Left ventricle myocardium inferior (tissue), 1 donor: Measurements from ENCODE around the gene ZBTB25. TPM values are rescaled to one million over a fixed set of nuclear protein-coding genes. Genes with fewer than 3 reads are reported as not detected.

ENCODE experiments used
- DNase-seq: peaks from one replicate; pipeline ENCODE4 v3.0.0-alpha.2; 2020
- H3K27ac ChIP-seq: fragments of 200-600 bp; replicated peaks from 2 replicates; pipeline ENCODE4 v1.8.0; 2021
- H3K27me3 ChIP-seq: fragments of 200-600 bp; 2 replicates; pipeline ENCODE4 v1.8.0; 2021; ENCODE audit warnings: low read depth
- H3K36me3 ChIP-seq: fragments of 200-600 bp; 2 replicates; pipeline ENCODE4 v1.8.0; 2021
- H3K4me1 ChIP-seq: fragments of 200-600 bp; 2 replicates; pipeline ENCODE4 v1.8.0; 2021
- H3K4me3 ChIP-seq: fragments of 200-600 bp; 2 replicates; pipeline ENCODE4 v1.8.0; 2021; ENCODE audit warnings: mild to moderate bottlenecking, moderate library complexity
- H3K9me3 ChIP-seq: fragments of 200-600 bp; replicated peaks from 2 replicates; pipeline ENCODE4 v1.8.0; 2021
- intact Hi-C: fragments of 100-400 bp; cut with micrococcal nuclease; formaldehyde crosslinking; loops from one replicate; pipeline ENCODE4 v1.11.0; 2022
- total RNA-seq: library from RNA; stranded (reverse); fragmentation: NEBNext Ultra II Directional; extraction: Animal tissue kit (Norgen Biotek cat#: 25700); gene quantifications from one replicate; pipeline ENCODE4 v1.2.1, GENCODE V29; 2021
- TF ChIP-seq, protein P1 (sequence below): fragments of 200-600 bp; IDR thresholded peaks from 2 replicates; pipeline ENCODE4 v1.8.0; 2021; ENCODE audit warnings: antibody characterized with exemption, mild to moderate bottlenecking, borderline replicate concordance
- donor health status: DM: no; HTN: yes; CAD: no; lungs with severe emphysema.

ZBTB25 gene
- total RNA-seq, 1 donor from 2014 or later: 20.8 TPM

DNA sequence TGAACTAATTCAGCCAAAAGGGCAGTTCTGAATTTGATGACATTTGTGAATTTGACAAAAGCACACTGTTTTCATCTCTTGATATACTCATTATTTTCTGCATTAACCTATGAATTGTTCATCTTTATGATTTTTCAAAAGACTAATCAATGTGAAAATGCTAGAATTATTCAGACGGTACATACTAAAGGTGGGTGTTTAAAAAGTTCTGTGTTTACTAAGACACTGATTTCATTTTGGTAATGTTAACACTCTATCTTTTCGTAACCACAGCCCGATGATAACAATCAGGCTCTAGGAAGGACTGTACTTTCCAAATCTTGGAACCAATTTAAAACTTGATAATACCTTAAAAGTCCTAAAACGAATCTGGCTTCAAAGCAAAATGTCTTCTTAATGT, 28.9 kb downstream of the ZBTB25 start:
- intact Hi-C loops: loop anchor here (10.0 kb wide), 2 partner anchors 50 to 130 kb away; no protein-coding TSS in a partner anchor
- Histone ChIP-seq H3K27ac (no peak overlapping the region), H3K4me1 (no peaks in the 10 kb centered on the region), H3K36me3 (no peaks in the 10 kb centered on the region), H3K27me3 (no peaks in the 10 kb centered on the region), H3K4me3 (no peak overlapping the region), H3K9me3 (no peaks in the 10 kb centered on the region)
- TF ChIP-seq, protein P1, sequence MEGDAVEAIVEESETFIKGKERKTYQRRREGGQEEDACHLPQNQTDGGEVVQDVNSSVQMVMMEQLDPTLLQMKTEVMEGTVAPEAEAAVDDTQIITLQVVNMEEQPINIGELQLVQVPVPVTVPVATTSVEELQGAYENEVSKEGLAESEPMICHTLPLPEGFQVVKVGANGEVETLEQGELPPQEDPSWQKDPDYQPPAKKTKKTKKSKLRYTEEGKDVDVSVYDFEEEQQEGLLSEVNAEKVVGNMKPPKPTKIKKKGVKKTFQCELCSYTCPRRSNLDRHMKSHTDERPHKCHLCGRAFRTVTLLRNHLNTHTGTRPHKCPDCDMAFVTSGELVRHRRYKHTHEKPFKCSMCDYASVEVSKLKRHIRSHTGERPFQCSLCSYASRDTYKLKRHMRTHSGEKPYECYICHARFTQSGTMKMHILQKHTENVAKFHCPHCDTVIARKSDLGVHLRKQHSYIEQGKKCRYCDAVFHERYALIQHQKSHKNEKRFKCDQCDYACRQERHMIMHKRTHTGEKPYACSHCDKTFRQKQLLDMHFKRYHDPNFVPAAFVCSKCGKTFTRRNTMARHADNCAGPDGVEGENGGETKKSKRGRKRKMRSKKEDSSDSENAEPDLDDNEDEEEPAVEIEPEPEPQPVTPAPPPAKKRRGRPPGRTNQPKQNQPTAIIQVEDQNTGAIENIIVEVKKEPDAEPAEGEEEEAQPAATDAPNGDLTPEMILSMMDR: no peak
- DNase-seq: no peak

DNA sequence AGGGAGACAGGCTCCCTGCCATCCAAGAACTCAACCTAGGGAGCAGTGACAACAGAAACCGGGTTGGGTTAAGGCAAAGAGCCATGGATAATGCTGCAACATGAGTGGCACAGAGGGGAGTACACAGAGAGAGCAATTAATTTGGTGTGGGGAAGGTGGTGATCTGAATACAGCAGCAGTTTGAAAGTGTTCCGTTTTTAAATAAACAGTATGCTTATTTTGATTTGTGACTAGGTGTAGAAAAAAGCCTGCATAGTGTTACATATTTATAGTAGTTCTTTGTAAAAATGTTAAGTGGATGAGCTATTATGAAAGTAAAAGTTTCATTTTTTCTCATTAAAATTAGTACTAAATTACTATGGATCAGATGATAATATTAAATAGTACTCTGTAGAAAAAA, 29.6 kb downstream of the ZBTB25 start:
- intact Hi-C loops: loop anchor here (10.0 kb wide), 2 partner anchors 49 to 129 kb away; no protein-coding TSS in a partner anchor
- Histone ChIP-seq H3K36me3 (no peaks in the 10 kb centered on the region), H3K4me1 (no peaks in the 10 kb centered on the region), H3K27me3 (no peaks in the 10 kb centered on the region), H3K27ac (no peak overlapping the region), H3K9me3 (no peaks in the 10 kb centered on the region), H3K4me3 (no peak overlapping the region)
- no peak for DNase-seq
- TF ChIP-seq, protein P1: no peak

DNA sequence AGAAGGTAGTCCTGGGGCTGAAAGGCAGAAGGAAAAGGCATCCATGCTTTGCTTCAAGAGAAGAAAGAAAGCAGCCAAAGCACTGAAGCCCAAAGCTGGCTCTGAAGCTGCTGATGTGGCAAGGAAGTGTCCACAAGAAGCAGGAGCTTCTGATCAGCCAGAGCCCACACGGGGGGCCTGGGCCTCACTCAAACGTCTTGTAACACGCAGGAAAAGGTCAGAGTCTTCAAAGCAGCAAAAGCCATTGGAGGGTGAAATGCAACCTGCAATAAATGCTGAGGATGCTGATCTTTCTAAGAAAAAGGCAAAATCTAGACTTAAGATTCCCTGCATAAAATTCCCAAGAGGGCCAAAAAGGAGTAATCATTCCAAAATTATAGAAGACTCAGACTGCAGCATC, 35.2 kb downstream of the ZBTB25 start:
- H3K36me3 ChIP-seq: no peaks in the 10 kb centered on the region
- TF ChIP-seq, protein P1: no peak
- H3K4me1 ChIP-seq: peaks cover 17% of the 10 kb centered on the region
- no peak overlapping the region for H3K27ac ChIP-seq
- H3K9me3 ChIP-seq: no peaks in the 10 kb centered on the region
- no peaks in the 10 kb centered on the region for H3K27me3 ChIP-seq
- H3K4me3 ChIP-seq: no peak overlapping the region
- DNase-seq: no peak
- intact Hi-C loops: no loop called here

DNA sequence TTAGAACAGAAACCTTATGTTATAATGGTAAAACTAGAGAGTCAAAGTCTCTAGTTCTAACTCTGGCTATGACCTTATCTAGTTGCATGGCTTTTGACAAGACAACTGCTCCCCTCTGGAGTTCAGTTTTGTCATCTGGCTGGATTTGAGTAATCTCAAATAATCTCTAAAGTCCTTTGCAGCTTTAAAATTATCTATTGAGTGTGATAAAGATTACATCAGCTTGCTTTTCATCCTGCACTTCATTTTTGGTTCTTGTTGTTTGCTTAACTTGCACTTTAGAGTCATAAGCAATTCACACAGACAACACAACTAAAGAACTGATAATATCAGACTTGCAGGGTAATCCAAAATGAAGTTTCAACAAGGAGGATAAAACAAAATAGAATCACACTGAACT, 36.1 kb downstream of the ZBTB25 start:
- TF ChIP-seq, protein P1: no peak
- intact Hi-C loops: no loop called here
- no peak for DNase-seq
- H3K4me1 ChIP-seq: peaks cover 17% of the 10 kb centered on the region
- no peaks in the 10 kb centered on the region for H3K36me3 ChIP-seq
- H3K27me3 ChIP-seq: no peaks in the 10 kb centered on the region
- no peaks in the 10 kb centered on the region for H3K9me3 ChIP-seq
- H3K4me3 ChIP-seq: no peak overlapping the region
- no peak overlapping the region for H3K27ac ChIP-seq

DNA sequence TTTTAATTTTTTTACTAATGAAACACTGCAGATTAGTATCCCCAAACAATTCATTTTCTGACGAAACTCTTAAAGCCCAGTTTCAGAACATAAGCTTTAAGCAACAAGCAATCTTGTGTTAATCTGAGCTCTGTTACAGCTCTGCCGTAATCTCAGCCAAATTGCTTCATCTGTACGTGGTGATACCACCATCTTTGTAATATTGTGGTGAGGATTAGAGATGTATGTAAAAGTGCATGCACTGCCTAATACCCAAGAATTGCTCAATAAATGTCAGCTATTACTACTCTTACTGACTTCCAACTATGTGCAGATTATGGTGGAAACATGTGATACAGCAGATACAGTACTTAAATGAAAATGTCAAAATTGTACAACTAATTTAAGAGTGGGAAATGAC, 36.5 kb downstream of the ZBTB25 start:
- intact Hi-C loops: no loop called here
- H3K4me1 ChIP-seq: peaks cover 17% of the 10 kb centered on the region

More for the DNA sequence above, 36.5 kb downstream of the ZBTB25 start:
- no peak overlapping the region for H3K27ac ChIP-seq
- no peak for DNase-seq
- H3K4me3 ChIP-seq: no peak overlapping the region
- TF ChIP-seq, protein P1: no peak
- H3K27me3 ChIP-seq: no peaks in the 10 kb centered on the region
- no peaks in the 10 kb centered on the region for H3K9me3 ChIP-seq
- H3K36me3 ChIP-seq: no peaks in the 10 kb centered on the region
